Measurements from ENCODE around the gene CDC42BPA.

DNA sequence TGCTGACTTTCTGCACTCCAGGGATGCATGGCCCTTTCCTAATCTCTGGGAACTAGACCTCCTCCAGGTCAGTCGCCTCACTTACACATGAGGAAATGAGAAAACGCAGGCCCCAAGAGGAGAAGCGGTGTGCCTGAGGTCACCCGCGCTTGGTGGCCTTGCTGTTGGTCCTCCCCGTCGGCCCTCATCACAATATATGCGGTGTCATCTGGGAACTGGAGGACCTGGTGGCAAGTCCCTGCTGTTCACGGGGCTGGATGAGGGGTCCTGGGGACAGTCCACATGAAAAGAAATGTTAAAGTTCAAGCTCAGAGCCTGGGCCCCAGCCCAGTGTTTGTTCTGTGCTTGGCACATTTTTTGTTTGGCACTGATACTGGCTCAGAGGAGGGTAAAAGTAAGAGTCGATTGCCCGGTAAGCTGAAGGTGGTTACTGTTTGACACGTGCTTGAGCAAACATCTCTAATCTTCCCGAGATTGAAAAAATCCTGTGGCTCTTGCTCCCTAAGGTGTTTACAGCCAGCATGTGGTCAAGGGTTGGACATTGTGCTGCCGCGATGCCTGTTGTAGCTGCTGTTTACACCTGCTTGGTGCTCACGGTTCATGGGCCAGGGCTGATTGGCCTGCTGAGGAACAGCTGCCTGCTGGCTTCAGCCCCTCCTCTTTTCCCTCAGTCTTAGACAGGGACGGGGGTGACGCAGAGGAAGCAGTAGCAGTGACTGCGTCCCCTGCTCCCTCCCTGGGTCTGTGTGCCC is 373.0 kb downstream of the CDC42BPA start:
- TF ChIP-seq FOXP2 (optimal IDR thresholded peaks at IDR 0.05; ENCODE audit: borderline replicate concordance, extremely low read depth, extremely low read length, insufficient read depth), result no peak
- no peak for TF ChIP-seq SIN3A (IDR thresholded peaks at IDR 0.05; ENCODE audit: borderline replicate concordance, insufficient read depth, low read length)
- no peak for TF ChIP-seq TAF1 (IDR thresholded peaks at IDR 0.05; ENCODE audit: borderline replicate concordance, insufficient read depth, low read length)
- TF ChIP-seq POLR2AphosphoS5 (IDR thresholded peaks at IDR 0.05; ENCODE audit: low read depth, low read length), result no peak
